Testis (tissue), 2 donors: Measurements from ENCODE around the gene PRR5L.

Experiments
- POLR2A ChIP-seq: fragments of 450-650 bp; IDR thresholded peaks from one replicate; pipeline ENCODE4 v1.6.1; 2017; ENCODE audit warnings: antibody characterized with exemption, mild to moderate bottlenecking, moderate library complexity
- TF ChIP-seq, protein P1 (sequence below), 3 experiments: fragments of 450-650 bp in 2 of 3; fragments of 200-600 bp in 1 of 3; sonication (generic) in 1 of 3; IDR thresholded peaks; one replicate each; pipeline ENCODE4 v1.5.1; 2016 to 2019; ENCODE audit warnings: antibody characterized with exemption in 3 of 3, mild to moderate bottlenecking in 2 of 3, moderate library complexity in 1 of 3

DNA sequence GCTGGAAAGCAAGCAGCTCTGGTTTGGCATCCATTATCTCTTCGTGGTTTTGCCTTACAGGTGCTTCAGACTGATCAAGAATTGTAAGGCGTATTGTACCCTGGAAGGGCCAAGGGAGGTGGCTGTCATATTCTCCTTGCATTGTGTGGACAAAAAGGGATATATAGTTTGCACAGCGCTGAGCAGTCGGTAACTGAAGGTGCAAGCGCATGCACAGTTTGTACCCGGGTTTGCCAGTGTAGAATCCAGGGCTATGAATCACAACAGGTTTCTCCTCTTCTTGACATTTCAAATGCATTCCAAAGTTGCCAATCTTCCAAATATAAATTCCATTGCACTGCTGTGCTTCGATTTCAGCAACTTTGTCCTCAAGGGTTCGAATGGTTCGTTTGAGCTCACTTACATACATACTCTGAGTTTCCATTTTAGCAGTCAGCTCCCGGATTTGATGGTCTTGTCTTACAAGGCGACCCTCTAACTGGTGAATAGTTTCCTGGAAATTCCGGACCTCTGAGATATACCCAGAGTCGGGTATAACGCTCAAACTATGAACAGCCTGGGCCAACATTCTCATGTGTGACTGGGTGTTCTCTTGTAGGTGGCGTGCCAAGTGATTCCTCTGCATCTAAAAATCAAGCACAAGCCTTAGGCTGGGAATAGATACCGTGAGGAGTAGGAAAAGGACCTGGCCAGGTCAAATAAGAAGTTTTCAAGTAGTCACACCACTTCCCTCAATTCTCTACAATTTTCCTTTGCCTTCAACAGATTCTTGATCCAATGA lies 194.1 kb downstream of the PRR5L start:
- TF ChIP-seq, protein P1, sequence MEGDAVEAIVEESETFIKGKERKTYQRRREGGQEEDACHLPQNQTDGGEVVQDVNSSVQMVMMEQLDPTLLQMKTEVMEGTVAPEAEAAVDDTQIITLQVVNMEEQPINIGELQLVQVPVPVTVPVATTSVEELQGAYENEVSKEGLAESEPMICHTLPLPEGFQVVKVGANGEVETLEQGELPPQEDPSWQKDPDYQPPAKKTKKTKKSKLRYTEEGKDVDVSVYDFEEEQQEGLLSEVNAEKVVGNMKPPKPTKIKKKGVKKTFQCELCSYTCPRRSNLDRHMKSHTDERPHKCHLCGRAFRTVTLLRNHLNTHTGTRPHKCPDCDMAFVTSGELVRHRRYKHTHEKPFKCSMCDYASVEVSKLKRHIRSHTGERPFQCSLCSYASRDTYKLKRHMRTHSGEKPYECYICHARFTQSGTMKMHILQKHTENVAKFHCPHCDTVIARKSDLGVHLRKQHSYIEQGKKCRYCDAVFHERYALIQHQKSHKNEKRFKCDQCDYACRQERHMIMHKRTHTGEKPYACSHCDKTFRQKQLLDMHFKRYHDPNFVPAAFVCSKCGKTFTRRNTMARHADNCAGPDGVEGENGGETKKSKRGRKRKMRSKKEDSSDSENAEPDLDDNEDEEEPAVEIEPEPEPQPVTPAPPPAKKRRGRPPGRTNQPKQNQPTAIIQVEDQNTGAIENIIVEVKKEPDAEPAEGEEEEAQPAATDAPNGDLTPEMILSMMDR (IDR thresholded peaks at IDR 0.05): no peak
- TF ChIP-seq POLR2A: no peak
